Caki2 (cell line): Measurements from ENCODE around the gene MROH7. TPM values are rescaled to one million over a fixed set of nuclear protein-coding genes. Genes with fewer than 3 reads are reported as not detected.

Source experiments
- DNase-seq: peaks from one replicate; pipeline ENCODE4 v3.0.0-alpha.2; 2015; ENCODE audit warnings: low read depth
- in situ Hi-C: cut with HindIII; loops from 2 replicates; pipeline ENCODE4 v1.10.0; 2016; ENCODE audit warnings: low sequenced_read_pairs, low pct_unique_long_range_greater_than_20kb, mixed read lengths
- total RNA-seq: library from RNA; depleted of rRNA; stranded (reverse); fragments of >200 nt; shearing (Covaris generic); gene quantifications from 2 replicates; pipeline ENCODE4 v1.2.3, GENCODE V29; 2014; ENCODE audit warnings: low replicate concordance

MROH7 gene
- total RNA-seq, 1 experiment from 2014 or later = not detected

DNA sequence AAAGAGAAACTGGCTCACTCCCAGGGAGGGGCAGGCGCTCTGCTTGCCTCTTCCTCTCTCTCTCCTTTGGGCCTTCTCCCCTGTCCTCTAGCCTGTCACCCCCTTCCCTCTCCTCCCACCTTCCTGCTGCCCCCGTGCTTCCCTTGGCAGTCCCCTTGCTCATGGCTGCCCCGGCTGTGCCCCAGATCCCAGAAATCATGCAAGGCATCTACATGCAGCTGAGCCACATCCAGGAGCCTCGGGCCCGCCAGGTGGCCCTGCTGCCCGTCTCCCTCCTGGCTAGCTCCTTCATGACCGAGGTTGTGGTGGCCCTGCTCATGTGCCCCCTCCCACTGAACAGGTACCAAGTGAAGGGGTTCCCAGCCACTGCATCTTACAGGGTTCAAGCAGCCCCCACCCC lies 38.1 kb downstream of the MROH7 start:
- no peak for DNase-seq
- in situ Hi-C loops = no loop called here

- DNase-seq = no peak
- in situ Hi-C loops = no loop called here
These were observed 38.8 kb downstream of the MROH7 start for GRCh38 chr1:54680387-54680786.

GRCh38 chr1:54681358-54681757 lies 39.8 kb downstream of the MROH7 start:
- DNase-seq = peak; percentile 28
- in situ Hi-C loops = no loop called here

DNA sequence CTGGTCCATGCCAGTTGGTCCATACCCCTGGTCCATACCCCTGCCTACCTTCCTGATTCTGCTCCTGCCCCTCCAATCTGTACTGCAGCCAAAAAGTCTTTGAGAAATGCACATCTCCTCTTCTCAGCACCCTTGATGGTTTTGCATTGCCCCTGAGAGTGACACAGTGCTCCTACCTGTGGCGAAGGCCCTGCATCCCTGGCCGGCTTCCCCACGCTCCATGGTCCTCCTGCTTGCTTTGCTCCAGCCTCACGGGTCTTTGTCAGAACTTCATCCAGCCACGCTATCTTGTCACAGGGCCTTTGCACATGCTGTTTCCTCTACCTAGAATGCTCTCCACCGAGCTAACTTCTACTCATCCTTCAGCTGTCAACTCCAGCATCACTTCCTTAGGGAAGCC lies 41.9 kb downstream of the MROH7 start:
- in situ Hi-C loops = no loop called here
- DNase-seq = no peak

DNA sequence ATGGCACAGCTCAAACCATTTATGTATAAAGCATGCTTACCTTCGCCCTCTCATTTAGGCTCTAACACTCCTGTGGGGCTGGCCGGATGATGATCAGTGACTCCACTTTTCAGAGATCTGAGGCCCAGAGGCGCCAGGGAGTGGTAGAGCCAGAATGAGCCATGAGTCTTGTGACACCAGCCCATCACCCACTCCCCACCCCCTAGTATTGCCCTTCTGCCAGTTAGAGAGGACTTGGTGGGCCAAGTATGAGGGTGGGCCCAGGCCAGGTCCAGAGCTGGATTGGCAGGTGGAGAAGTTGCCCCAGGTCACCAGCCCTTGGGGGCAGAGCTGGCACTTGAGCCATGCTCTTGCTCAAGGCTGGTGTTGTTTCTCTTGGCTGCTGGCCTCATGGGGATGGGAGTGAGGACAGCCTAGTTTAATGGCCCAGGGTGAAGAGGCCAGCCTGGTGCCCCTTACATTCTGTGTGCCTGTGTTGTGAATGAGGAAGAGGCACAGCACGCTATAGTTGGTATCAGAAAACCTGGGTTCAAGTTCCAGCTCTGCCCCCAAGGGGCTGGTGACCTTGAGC lies 43.8 kb downstream of the MROH7 start:
- in situ Hi-C loops = no loop called here
- no peak for DNase-seq

- DNase-seq = no peak
- in situ Hi-C loops = no loop called here
These were observed 44.6 kb downstream of the MROH7 start for GRCh38 chr1:54686155-54686554.

- no peak for DNase-seq
These were observed 53.2 kb downstream of the MROH7 start for GRCh38 chr1:54694771-54695170.

DNA sequence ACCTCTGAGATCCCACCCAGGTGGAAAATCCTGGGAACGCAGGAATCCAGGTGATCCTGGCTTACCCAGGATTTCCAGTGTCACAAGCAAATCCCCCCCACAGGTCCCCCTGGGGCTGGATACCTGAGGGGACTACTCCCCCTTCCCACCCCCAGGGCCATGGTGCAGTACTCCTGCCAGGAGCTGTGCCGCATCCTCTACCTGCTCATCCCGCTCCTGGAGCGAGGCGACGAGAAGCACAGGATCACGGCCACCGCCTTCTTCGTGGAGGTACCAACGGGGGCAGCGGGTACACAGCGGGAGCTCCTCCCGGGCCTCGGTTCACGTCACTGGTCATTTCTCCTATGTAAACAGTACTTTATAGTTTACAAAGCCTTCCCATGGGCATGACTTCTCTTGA lies 53.6 kb downstream of the MROH7 start:
- in situ Hi-C loops = no loop called here
- no peak for DNase-seq

More at GRCh38 chr1:54694771-54695170, 53.2 kb downstream of the MROH7 start:
- in situ Hi-C loops = no loop called here

GRCh38 chr1:54695764-54696163 lies 54.2 kb downstream of the MROH7 start:
- DNase-seq = no peak

GRCh38 chr1:54696262-54696661 lies 54.7 kb downstream of the MROH7 start:
- in situ Hi-C loops = no loop called here
- no peak for DNase-seq

More at GRCh38 chr1:54695764-54696163, 54.2 kb downstream of the MROH7 start:
- in situ Hi-C loops = no loop called here

DNA sequence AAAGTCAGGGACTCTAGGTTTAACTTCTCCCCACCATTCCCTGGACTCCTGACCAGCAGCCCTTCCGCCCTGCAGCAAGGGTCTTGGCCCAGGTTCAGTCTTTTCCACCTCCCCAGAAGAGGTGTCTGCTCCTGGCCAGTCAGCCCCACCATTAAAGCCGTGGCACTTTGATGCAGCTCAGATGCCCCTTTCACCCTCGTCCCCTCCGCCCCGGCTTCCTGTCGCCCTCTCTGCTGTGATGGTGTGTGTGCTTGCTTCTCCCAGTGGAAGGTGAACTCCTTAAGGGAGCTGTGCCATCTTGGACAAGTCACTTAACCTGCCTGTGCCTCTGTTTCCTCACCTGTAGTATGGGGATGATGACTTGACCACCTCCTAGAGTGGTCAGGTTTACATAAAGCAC lies 56.3 kb downstream of the MROH7 start:
- in situ Hi-C loops = no loop called here
- no peak for DNase-seq

GRCh38 chr1:54698346-54698745 lies 56.8 kb downstream of the MROH7 start:
- DNase-seq = no peak
- in situ Hi-C loops = no loop called here

DNA sequence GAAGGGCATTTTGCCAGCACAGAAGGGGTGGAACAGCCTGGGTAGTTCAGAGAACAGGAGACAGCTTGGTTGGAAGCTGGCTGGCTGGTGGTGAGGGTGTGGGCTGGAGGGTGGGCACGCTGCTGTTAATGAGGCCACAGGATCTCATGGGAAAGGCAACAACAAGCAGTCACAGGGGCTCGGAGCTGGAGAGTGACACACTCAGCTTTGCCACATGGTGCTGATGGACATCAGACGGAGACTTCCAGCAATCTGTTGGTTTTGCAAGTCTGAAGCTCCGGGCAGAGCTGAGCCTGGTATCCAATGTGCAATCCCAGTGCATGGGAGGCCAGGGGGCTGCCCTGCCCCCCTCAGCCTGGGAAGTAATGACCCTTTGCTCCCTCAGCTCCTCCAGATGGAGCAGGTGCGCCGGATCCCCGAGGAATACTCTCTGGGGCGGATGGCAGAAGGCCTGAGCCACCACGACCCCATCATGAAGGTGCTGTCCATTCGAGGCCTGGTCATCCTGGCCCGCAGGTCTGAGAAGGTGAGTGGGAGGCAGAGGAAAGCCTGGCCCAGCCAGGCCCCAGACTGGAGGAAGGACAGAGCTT lies 58.4 kb downstream of the MROH7 start:
- in situ Hi-C loops = no loop called here
- DNase-seq = no peak

DNA sequence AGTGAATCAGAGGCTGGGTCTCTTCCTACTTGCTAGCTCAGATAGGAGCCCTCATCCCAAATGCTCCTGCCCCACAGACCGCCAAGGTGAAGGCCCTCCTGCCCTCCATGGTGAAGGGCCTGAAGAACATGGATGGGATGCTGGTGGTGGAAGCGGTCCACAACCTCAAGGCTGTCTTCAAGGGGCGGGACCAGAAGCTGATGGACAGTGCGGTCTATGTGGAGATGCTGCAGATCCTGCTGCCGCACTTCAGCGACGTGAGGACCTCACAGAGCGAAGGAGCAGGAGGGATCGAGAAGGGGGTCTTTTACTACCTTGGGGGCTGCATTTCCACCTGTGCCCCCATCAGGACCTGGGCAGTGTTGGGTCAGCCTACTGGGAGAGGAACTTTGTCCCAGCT lies 59.5 kb downstream of the MROH7 start:
- in situ Hi-C loops = no loop called here
- no peak for DNase-seq

- no peak for DNase-seq
- in situ Hi-C loops = no loop called here
These were observed 60.4 kb downstream of the MROH7 start for GRCh38 chr1:54701996-54702395.

DNA sequence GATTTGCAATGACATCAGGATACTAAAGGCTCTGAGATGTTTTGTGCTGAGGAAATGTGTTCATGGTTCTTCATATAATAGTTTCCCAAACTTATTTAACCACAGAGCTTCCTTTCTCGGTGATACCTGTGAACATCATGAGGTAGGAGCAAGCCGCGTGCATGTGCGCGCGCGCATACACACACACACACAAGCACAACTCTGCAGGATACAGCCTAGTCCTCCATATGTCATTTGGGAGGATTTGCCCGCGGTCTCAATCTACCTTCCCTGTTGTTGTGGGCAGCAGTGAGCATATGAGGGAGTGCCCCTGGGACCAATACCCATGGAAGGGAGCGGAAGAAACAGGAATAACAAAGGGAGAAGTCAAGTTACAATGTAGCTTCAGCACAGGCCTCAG lies 61.9 kb downstream of the MROH7 start:
- in situ Hi-C loops = no loop called here
- no peak for DNase-seq

- in situ Hi-C loops = no loop called here
- DNase-seq = no peak
These were observed 63.6 kb downstream of the MROH7 start for GRCh38 chr1:54705153-54705552.

GRCh38 chr1:54706419-54706818 lies 64.8 kb downstream of the MROH7 start:
- in situ Hi-C loops = no loop called here
- no peak for DNase-seq

DNA sequence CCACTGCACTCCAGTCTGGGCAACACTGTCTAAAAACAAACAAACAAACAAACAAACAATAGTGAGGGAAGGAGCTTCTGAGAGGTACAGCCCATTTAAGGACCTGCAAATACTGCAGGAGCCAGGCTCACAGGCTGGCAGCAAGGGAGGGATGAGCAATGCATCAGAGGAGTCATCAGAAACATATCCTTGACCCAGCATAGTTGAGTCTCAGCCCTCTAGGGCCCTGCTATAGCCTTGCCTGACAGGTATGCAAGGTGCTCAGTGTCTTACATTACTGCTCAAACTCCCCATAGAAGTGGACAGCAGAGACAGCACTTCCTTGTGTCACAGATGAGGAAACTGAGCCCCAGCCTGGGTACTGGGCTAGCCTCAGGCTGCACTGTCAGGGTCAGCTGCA lies 66.8 kb downstream of the MROH7 start:
- DNase-seq = no peak
- in situ Hi-C loops = no loop called here

GRCh38 chr1:54709547-54710292 lies 68.1 kb downstream of the MROH7 start:
- no peak for DNase-seq
- in situ Hi-C loops = no loop called here
